GM18909 (cell line): Measurements from ENCODE around the gene PLA2G7.
"Not testable (repeated sequence)": the region's sequence is repeated elsewhere in the genome, so short reads cannot be mapped to it uniquely, and the experiment has no call there.

ENCODE experiments used
- ATAC-seq: cut with Tn5 transposase; IDR thresholded peaks from one replicate; pipeline ENCODE4 v1.9.1; 2021; ENCODE audit warnings: mild to moderate bottlenecking; ENCODE audit not compliant: unreplicated experiment, poor library complexity

The PLA2G7 gene

GRCh38 chr6:46749731-46750130, 14.6 kb upstream of the PLA2G7 start:
- ATAC-seq: no peak

- no peak for ATAC-seq
Measured at GRCh38 chr6:46748940-46749503, 13.8 kb upstream of the PLA2G7 start.

GRCh38 chr6:46746696-46747095, 11.5 kb upstream of the PLA2G7 start, which contains the start of gene ANKRD66:
Gene ANKRD66 (plus strand): TSS chr6:46746933. CDS start chr6:46751949, 5,016 bp downstream.
- ATAC-seq: no peak

GRCh38 chr6:46745973-46746372, 10.8 kb upstream of the PLA2G7 start:
- no peak for ATAC-seq

- ATAC-seq: not testable (repeated sequence)
Measured at GRCh38 chr6:46744159-46744725, 9.1 kb upstream of the PLA2G7 start.

- ATAC-seq: no peak
Measured at GRCh38 chr6:46743425-46744158, 8.4 kb upstream of the PLA2G7 start.

GRCh38 chr6:46741910-46742309, 6.7 kb upstream of the PLA2G7 start:
- no peak for ATAC-seq

GRCh38 chr6:46741482-46741881, 6.3 kb upstream of the PLA2G7 start:
- ATAC-seq: no peak

- ATAC-seq: no peak
Measured at GRCh38 chr6:46736906-46737305, 1.7 kb upstream of the PLA2G7 start.

GRCh38 chr6:46735720-46736031, 501 bp upstream of the PLA2G7 start:
- ATAC-seq: no peak

- no peak for ATAC-seq
Measured at GRCh38 chr6:46733341-46733801, 1.8 kb downstream of the PLA2G7 start.

GRCh38 chr6:46730921-46731461, 4.2 kb downstream of the PLA2G7 start:
- ATAC-seq: no peak

- no peak for ATAC-seq
Measured at GRCh38 chr6:46729787-46730326, 5.3 kb downstream of the PLA2G7 start.

- ATAC-seq: no peak
Measured at GRCh38 chr6:46720401-46720800, 14.8 kb downstream of the PLA2G7 start.

GRCh38 chr6:46719099-46719498, 16.1 kb downstream of the PLA2G7 start:
- no peak for ATAC-seq

- no peak for ATAC-seq
Measured at GRCh38 chr6:46715141-46715540, 20.0 kb downstream of the PLA2G7 start.

- ATAC-seq: no peak
Measured at GRCh38 chr6:46711491-46711890, 23.7 kb downstream of the PLA2G7 start.

- ATAC-seq: no peak
Measured at GRCh38 chr6:46706464-46706863, 28.7 kb downstream of the PLA2G7 start.

GRCh38 chr6:46704562-46704961, 30.6 kb downstream of the PLA2G7 start:
- ATAC-seq: no peak

GRCh38 chr6:46699970-46700369, 35.2 kb downstream of the PLA2G7 start:
- no peak for ATAC-seq

- no peak for ATAC-seq
Measured at GRCh38 chr6:46690911-46691451, 44.2 kb downstream of the PLA2G7 start.
